GM19324 (cell line): ENCODE results near the gene CSTPP1.

Experiments
- ATAC-seq: cut with Tn5 transposase; IDR thresholded peaks from one replicate; pipeline ENCODE4 v1.9.1; 2021; ENCODE audit warnings: mild to moderate bottlenecking, moderate library complexity; ENCODE audit not compliant: unreplicated experiment, low FRiP score

The CSTPP1 gene

GRCh38 chr11:47152953-47153950 is 216.7 kb downstream of the CSTPP1 start:
- ATAC-seq = no peak

GRCh38 chr11:47154616-47155570 is 218.3 kb downstream of the CSTPP1 start:
- ATAC-seq = no peak

- ATAC-seq = no peak
Observed at GRCh38 chr11:47155879-47156278, 219.3 kb downstream of the CSTPP1 start.

GRCh38 chr11:47156333-47156732 is 219.8 kb downstream of the CSTPP1 start:
- no peak for ATAC-seq

GRCh38 chr11:47156951-47157350 is 220.4 kb downstream of the CSTPP1 start:
- ATAC-seq = no peak

GRCh38 chr11:47157805-47158204 is 221.2 kb downstream of the CSTPP1 start:
- no peak for ATAC-seq

GRCh38 chr11:47158242-47158641 is 221.7 kb downstream of the CSTPP1 start:
- ATAC-seq = no peak

- no peak for ATAC-seq
Observed at GRCh38 chr11:47160753-47161133, 224.2 kb downstream of the CSTPP1 start.

- ATAC-seq = no peak
Observed at GRCh38 chr11:47161134-47161854, 224.7 kb downstream of the CSTPP1 start.

- no peak for ATAC-seq
Observed at GRCh38 chr11:47161890-47162289, 225.3 kb downstream of the CSTPP1 start.

GRCh38 chr11:47162426-47162825 is 225.9 kb downstream of the CSTPP1 start:
- no peak for ATAC-seq

- ATAC-seq = no peak
Observed at GRCh38 chr11:47163193-47163592, 226.6 kb downstream of the CSTPP1 start.

GRCh38 chr11:47163898-47164297 is 227.3 kb downstream of the CSTPP1 start:
- ATAC-seq = no peak

GRCh38 chr11:47164321-47164720 is 227.8 kb downstream of the CSTPP1 start:
- ATAC-seq = no peak

- ATAC-seq = no peak
Observed at GRCh38 chr11:47165253-47165840, 228.8 kb downstream of the CSTPP1 start.

- no peak for ATAC-seq
Observed at GRCh38 chr11:47166368-47166767, 229.8 kb downstream of the CSTPP1 start.

GRCh38 chr11:47171061-47171838 is 234.7 kb downstream of the CSTPP1 start:
- no peak for ATAC-seq

- ATAC-seq = no peak
Observed at GRCh38 chr11:47171856-47172255, 235.3 kb downstream of the CSTPP1 start.

GRCh38 chr11:47172740-47173336 is 236.3 kb downstream of the CSTPP1 start:
- no peak for ATAC-seq
